CD1c-positive myeloid dendritic cell (primary cell): ENCODE measurements around the gene ARMC10.
"Not testable (repeated sequence)": the region's sequence is repeated elsewhere in the genome, so short reads cannot be mapped to it uniquely, and the experiment has no call there.

Experiments used
- DNase-seq: peaks from one replicate; pipeline ENCODE4 v3.0.0-alpha.2; 2016; ENCODE audit errors: extremely low spot score

The ARMC10 gene

GRCh38 chr7:103124429-103124979 is 49.6 kb downstream of the ARMC10 start:
- no peak for DNase-seq

- no peak for DNase-seq
Observed at GRCh38 chr7:103127006-103127405, 52.1 kb downstream of the ARMC10 start.

GRCh38 chr7:103129702-103130549 is 55.0 kb downstream of the ARMC10 start:
- DNase-seq = no peak

- no peak for DNase-seq
Observed at GRCh38 chr7:103130901-103131624, 56.1 kb downstream of the ARMC10 start.

GRCh38 chr7:103132995-103133688 is 58.2 kb downstream of the ARMC10 start:
- DNase-seq = no peak

- no peak for DNase-seq
Observed at GRCh38 chr7:103134836-103135554, 60.1 kb downstream of the ARMC10 start.

GRCh38 chr7:103140061-103140460 is 65.1 kb downstream of the ARMC10 start:
- no peak for DNase-seq

- DNase-seq = no peak
Observed at GRCh38 chr7:103140685-103141084, 65.7 kb downstream of the ARMC10 start.

- no peak for DNase-seq
Observed at GRCh38 chr7:103141753-103142404, 66.9 kb downstream of the ARMC10 start.

GRCh38 chr7:103142494-103142893 is 67.6 kb downstream of the ARMC10 start:
- no peak for DNase-seq

GRCh38 chr7:103143868-103144267 is 68.9 kb downstream of the ARMC10 start:
- DNase-seq = no peak

GRCh38 chr7:103144754-103145153 is 69.8 kb downstream of the ARMC10 start:
- DNase-seq = not testable (repeated sequence)

- no peak for DNase-seq
Observed at GRCh38 chr7:103148131-103148993, 73.4 kb downstream of the ARMC10 start.
